CD4-positive, CD25-positive, alpha-beta regulatory T cell (primary cell): ENCODE measurements around the gene BEST2. TPM values are rescaled to one million over a fixed set of nuclear protein-coding genes. Genes with fewer than 3 reads are reported as not detected.

ENCODE experiments used
- ATAC-seq, 2 donors: fragments of 150-1000 bp; cut with Tn5 transposase; one replicate each; pipeline ENCODE4 v1.10.0; 2021; ENCODE audit warnings: low read depth in 2 of 2, moderate number of reproducible peaks in 2 of 2, moderate library complexity in 1 of 2
- DNase-seq, 3 donors: peaks; one replicate each; pipeline versions ENCODE4 v3.0.0 to v3.0.0-alpha.2; 2012 to 2022; ENCODE audit warnings: mixed read lengths in 1 of 3
- H3K27ac ChIP-seq: one replicate; pipeline ENCODE4 v1.7.0; 2013; ENCODE audit warnings: mild to moderate bottlenecking, low read length; ENCODE audit not compliant: insufficient read depth, poor library complexity, severe bottlenecking
- H3K27me3 ChIP-seq: one replicate; pipeline ENCODE4 v1.7.0; 2013; ENCODE audit warnings: low read length; ENCODE audit not compliant: control insufficient read depth, insufficient read depth
- H3K36me3 ChIP-seq: one replicate; pipeline ENCODE4 v1.7.0; 2013; ENCODE audit warnings: mild to moderate bottlenecking, low read length, moderate library complexity; ENCODE audit not compliant: control insufficient read depth, insufficient read depth
- H3K4me1 ChIP-seq: 2 replicates; pipeline ENCODE4 v1.7.0; 2013; ENCODE audit warnings: mild to moderate bottlenecking, low read length; ENCODE audit not compliant: insufficient read depth, control insufficient read depth, poor library complexity, severe bottlenecking
- H3K4me3 ChIP-seq: one replicate; pipeline ENCODE4 v1.7.0; 2013; ENCODE audit warnings: low read depth, mild to moderate bottlenecking, low read length, moderate library complexity
- H3K9me3 ChIP-seq, 2 experiments: 1 replicate in 1 of 2; 2 replicates in 1 of 2; pipeline ENCODE4 v1.7.0; 2013; ENCODE audit warnings: low read length in 2 of 2, mild to moderate bottlenecking in 1 of 2, moderate library complexity in 1 of 2; ENCODE audit not compliant: control insufficient read depth in 2 of 2
- H3K27ac Mint-ChIP-seq, 3 donors: one replicate each; pipeline ENCODE4 v1.8.0; 2020 to 2022; ENCODE audit warnings: mild to moderate bottlenecking in 3 of 3, mixed read lengths in 3 of 3, moderate library complexity in 2 of 3
- H3K27me3 Mint-ChIP-seq: one replicate; pipeline ENCODE4 v1.8.0; 2022; ENCODE audit warnings: mild to moderate bottlenecking, mixed read lengths
- H3K36me3 Mint-ChIP-seq: one replicate; pipeline ENCODE4 v1.8.0; 2020; ENCODE audit warnings: mixed read lengths
- H3K4me1 Mint-ChIP-seq, 4 donors: one replicate each; pipeline ENCODE4 v1.8.0; 2020 to 2022; ENCODE audit warnings: mixed read lengths in 4 of 4, mild to moderate bottlenecking in 1 of 4
- H3K4me3 Mint-ChIP-seq, 4 donors: one replicate each; pipeline ENCODE4 v1.8.0; 2020 to 2022; ENCODE audit warnings: mild to moderate bottlenecking in 4 of 4, mixed read lengths in 4 of 4, moderate library complexity in 3 of 4
- H3K9me3 Mint-ChIP-seq, 7 donors: one replicate each; pipeline ENCODE4 v1.8.0; 2020 to 2022; ENCODE audit warnings: mixed read lengths in 7 of 7, mild to moderate bottlenecking in 3 of 7, moderate library complexity in 2 of 7
- polyA plus RNA-seq, 4 donors: library from polyadenylated mRNA; unstranded; fragments of 300-500 nt; fragmentation: Illumina TruSeq; gene quantifications; one replicate each; pipeline ENCODE4 v1.2.3, GENCODE V29; 2021
- total RNA-seq: library from RNA; stranded (reverse); gene quantifications from one replicate; pipeline ENCODE4 v1.2.3, GENCODE V29; 2022

Gene BEST2
- total and polyA plus RNA-seq, 5 donors from 2014 or later, result not detected

- Mint-ChIP-seq H3K36me3 (peaks cover 3% of the 10 kb centered on the region), H3K27me3 (peaks cover 5% of the 10 kb centered on the region), H3K4me1 (peaks cover 5 to 41% (median 23%) of the 10 kb centered on the region in 4 donors), H3K4me3 (peak within 1 kb of the TSS; percentile 85 to 89 (median 88)), H3K27ac (peak within 1 kb of the TSS in 2 of 3 donors; percentile 72 to 88), H3K9me3 (no peaks in the 10 kb centered on the region)
- peaks cover 38% of the 10 kb centered on the region for H3K4me1 ChIP-seq
- no peaks in the 10 kb centered on the region for H3K27me3 ChIP-seq
- H3K4me3 ChIP-seq, result peak within 1 kb of the TSS; percentile 51
- H3K36me3 ChIP-seq, result no peaks in the 10 kb centered on the region
- peak within 1 kb of the TSS; percentile 74 for H3K27ac ChIP-seq
- DNase-seq, result peak in 2 of 3 donors; percentile 33 to 49
- no peaks in the 10 kb centered on the region for H3K9me3 ChIP-seq
- ATAC-seq, result no peak
Measured at GRCh38 chr19:12774588-12775555, 23.3 kb downstream of the BEST2 start, which contains the start of gene HOOK2. Gene HOOK2, minus strand, starts transcription at chr19:12775552. Its CDS starts 103 bp downstream, at chr19:12775449.

GRCh38 chr19:12777217-12778016, 25.8 kb downstream of the BEST2 start:
- peak overlapping the region; percentile 91 for H3K27ac ChIP-seq
- peak overlapping the region; percentile 86 to 97 (median 92) for H3K4me3 Mint-ChIP-seq
- H3K4me1 ChIP-seq, result peaks cover 48% of the 10 kb centered on the region
- no peaks in the 10 kb centered on the region for H3K36me3 ChIP-seq
- peaks cover 5% of the 10 kb centered on the region for H3K27me3 Mint-ChIP-seq
- peak; percentile 66 to 81 (median 77) for DNase-seq
- H3K27me3 ChIP-seq, result no peaks in the 10 kb centered on the region
- H3K27ac Mint-ChIP-seq, result peak overlapping the region; percentile 84 to 94 (median 93)
- H3K9me3 Mint-ChIP-seq, result no peaks in the 10 kb centered on the region
- peaks cover 5 to 53% (median 28%) of the 10 kb centered on the region in 4 donors for H3K4me1 Mint-ChIP-seq
- peak; percentile 8 to 14 for ATAC-seq
- peaks cover 3% of the 10 kb centered on the region for H3K36me3 Mint-ChIP-seq
- H3K4me3 ChIP-seq, result peak overlapping the region; percentile 78
- H3K9me3 ChIP-seq, result no peaks in the 10 kb centered on the region

GRCh38 chr19:12778017-12778904, 26.7 kb downstream of the BEST2 start:
- Histone ChIP-seq H3K4me3 (peak overlapping the region; percentile 78), H3K4me1 (peaks cover 54% of the 10 kb centered on the region), H3K27ac (peak overlapping the region; percentile 91), H3K36me3 (no peaks in the 10 kb centered on the region), H3K27me3 (no peaks in the 10 kb centered on the region), H3K9me3 (no peaks in the 10 kb centered on the region)
- DNase-seq (peak in 2 of 3 donors; percentile 50 to 63), ATAC-seq (no peak)
- H3K4me3 Mint-ChIP-seq, result peak overlapping the region; percentile 86 to 97 (median 92)
- H3K9me3 Mint-ChIP-seq, result no peaks in the 10 kb centered on the region
- H3K36me3 Mint-ChIP-seq, result peaks cover 3% of the 10 kb centered on the region
- peaks cover 5% of the 10 kb centered on the region for H3K27me3 Mint-ChIP-seq
- H3K4me1 Mint-ChIP-seq, result peaks cover 5 to 53% (median 28%) of the 10 kb centered on the region in 4 donors
- peak overlapping the region; percentile 75 to 94 (median 93) for H3K27ac Mint-ChIP-seq

DNA sequence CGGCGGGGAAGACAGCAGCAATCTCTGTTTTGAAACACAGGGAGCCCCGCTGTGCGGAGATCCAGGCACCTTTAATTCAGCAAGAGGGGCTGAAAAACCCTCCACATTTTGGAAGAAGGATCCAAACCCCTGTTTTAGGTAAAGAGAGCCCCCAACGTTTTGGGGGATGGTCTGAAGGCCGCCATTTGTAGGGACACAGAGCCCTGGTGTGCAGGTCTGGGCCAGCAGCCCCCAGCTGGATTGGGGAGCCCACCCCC, 27.2 kb downstream of the BEST2 start:
- Mint-ChIP-seq H3K4me1 (peaks cover 5 to 48% (median 26%) of the 10 kb centered on the region in 4 donors), H3K36me3 (peaks cover under 1% of the 10 kb centered on the region)

GRCh38 chr19:12779162-12779993, 27.8 kb downstream of the BEST2 start:
- DNase-seq, result no peak
- Mint-ChIP-seq H3K36me3 (no peaks in the 10 kb centered on the region), H3K4me1 (peaks cover 5 to 48% (median 26%) of the 10 kb centered on the region in 4 donors), H3K27me3 (no peaks in the 10 kb centered on the region), H3K27ac (peak overlapping the region; percentile 52 to 93 (median 83)), H3K4me3 (peak overlapping the region; percentile 64 to 97 (median 80)), H3K9me3 (no peaks in the 10 kb centered on the region)
- Histone ChIP-seq H3K4me1 (peaks cover 65% of the 10 kb centered on the region), H3K9me3 (no peaks in the 10 kb centered on the region), H3K27ac (peak overlapping the region; percentile 91), H3K36me3 (no peaks in the 10 kb centered on the region), H3K4me3 (no peak overlapping the region), H3K27me3 (no peaks in the 10 kb centered on the region)
- no peak for ATAC-seq

More for the DNA sequence above, 27.2 kb downstream of the BEST2 start:
- Histone ChIP-seq H3K27me3 (no peaks in the 10 kb centered on the region), H3K9me3 (no peaks in the 10 kb centered on the region), H3K4me3 (peak overlapping the region; percentile 37), H3K36me3 (no peaks in the 10 kb centered on the region), H3K4me1 (peaks cover 60% of the 10 kb centered on the region), H3K27ac (peak overlapping the region; percentile 91)
- H3K27me3 Mint-ChIP-seq, result no peaks in the 10 kb centered on the region
- H3K9me3 Mint-ChIP-seq, result no peaks in the 10 kb centered on the region
- DNase-seq (no peak), ATAC-seq (no peak)
- H3K4me3 Mint-ChIP-seq, result peak overlapping the region; percentile 86 to 97 (median 92)
- peak overlapping the region; percentile 75 to 94 (median 93) for H3K27ac Mint-ChIP-seq

GRCh38 chr19:12782174-12782423, 30.5 kb downstream of the BEST2 start:
- Histone ChIP-seq H3K27ac (peak overlapping the region; percentile 100), H3K4me1 (peaks cover 78% of the 10 kb centered on the region), H3K36me3 (no peaks in the 10 kb centered on the region), H3K4me3 (peak overlapping the region; percentile 59), H3K27me3 (no peaks in the 10 kb centered on the region), H3K9me3 (no peaks in the 10 kb centered on the region)
- H3K27me3 Mint-ChIP-seq, result no peaks in the 10 kb centered on the region
- no peaks in the 10 kb centered on the region for H3K36me3 Mint-ChIP-seq
- H3K9me3 Mint-ChIP-seq, result no peaks in the 10 kb centered on the region
- ATAC-seq (peak in 1 of 2 donors; percentile 61), DNase-seq (peak in 1 of 3 donors; percentile 97)
- peaks cover 5 to 40% (median 26%) of the 10 kb centered on the region in 4 donors for H3K4me1 Mint-ChIP-seq
- peak overlapping the region; percentile 83 to 93 (median 88) for H3K4me3 Mint-ChIP-seq
- H3K27ac Mint-ChIP-seq, result peak overlapping the region in 1 of 3 donors; percentile 97
